ENCODE measurements around the gene HDAC9. TPM values are rescaled to one million over a fixed set of nuclear protein-coding genes. Genes with fewer than 3 reads are reported as not detected.

Gene HDAC9
- total RNA-seq, 1 experiment from 2014 or later: 7.7 TPM

GRCh38 chr7:18524248-18524647 lies 28.7 kb downstream of the HDAC9 start:
- H3K56ac ChIP-seq (ENCODE audit: insufficient read length, low read depth, low read length): no peak overlapping the region
- no peak overlapping the region for H2AFZ ChIP-seq (ENCODE audit: low read length)
- no peaks in the 10 kb centered on the region for H3K9me3 ChIP-seq (ENCODE audit: control insufficient read depth, low read depth, low read length)
- Mint-ChIP-seq H3K9me3 (no peaks in the 10 kb centered on the region), H3K4me3 (no peak overlapping the region), H3K27me3 (ENCODE audit: low read depth) (no peaks in the 10 kb centered on the region), H3K36me3 (ENCODE audit: insufficient read depth in 1 of 3, low read depth in 3 of 3) (no peaks in the 10 kb centered on the region), H3K4me1 (peaks cover 4 to 9% of the 10 kb centered on the region in 2 experiments; a peak in 3 of 4 replicates), H3K27ac (no peak overlapping the region)
- H2BK5ac ChIP-seq (ENCODE audit: insufficient read length, low read length): no peak overlapping the region
- no peak overlapping the region for H3K27ac ChIP-seq (ENCODE audit: insufficient read length, low read depth, low read length)
- H3K23ac ChIP-seq (ENCODE audit: insufficient read length, low read depth, low read length): no peak overlapping the region
- no peak overlapping the region for H3K18ac ChIP-seq (ENCODE audit: insufficient read length, low read depth, low read length)
- no peak overlapping the region for H2BK20ac ChIP-seq (ENCODE audit: low read depth, low read length, poor library complexity, severe bottlenecking)
- H2BK120ac ChIP-seq (ENCODE audit: low read depth, low read length, poor library complexity, severe bottlenecking): no peak overlapping the region
- no peak overlapping the region for H3K4ac ChIP-seq (ENCODE audit: low read depth, low read length)
- H3K79me2 ChIP-seq (ENCODE audit: insufficient read depth, low read length): no peaks in the 10 kb centered on the region
- no peak overlapping the region for H4K91ac ChIP-seq (ENCODE audit: insufficient read length, low read depth, low read length)
- H4K8ac ChIP-seq (replicated peaks; ENCODE audit: insufficient read length, low read depth, low read length): no peak overlapping the region
- no peak overlapping the region for H3T11ph ChIP-seq (ENCODE audit: low read length)
- H3K4me1 ChIP-seq (ENCODE audit: insufficient read depth, low read length): no peaks in the 10 kb centered on the region
- H3K27me3 ChIP-seq (ENCODE audit: insufficient read depth, low read length): no peaks in the 10 kb centered on the region
- no peak overlapping the region for H2BK12ac ChIP-seq (ENCODE audit: insufficient read length, low read depth, low read length)
- no peak overlapping the region for H3K9ac ChIP-seq (ENCODE audit: extremely low read depth, insufficient read length, low read length)
- no CpG with 5 or more reads among the region's 3 CpGs for WGBS (ENCODE audit: extremely low coverage, insufficient read length, low lambda C conversion rate)
- no peak overlapping the region for H2BK15ac ChIP-seq (ENCODE audit: low read depth, low read length)
- H4K20me1 ChIP-seq (ENCODE audit: control insufficient read depth, insufficient read depth, insufficient read length): no peaks in the 10 kb centered on the region
- no peak overlapping the region for H3K14ac ChIP-seq (ENCODE audit: insufficient read depth, low read length)
- no peaks in the 10 kb centered on the region for H3K23me2 ChIP-seq (ENCODE audit: insufficient read length, low read depth, low read length, poor library complexity, severe bottlenecking)
- no peak overlapping the region for H3K4me2 ChIP-seq (ENCODE audit: insufficient read depth, insufficient read length, low read length)
- no peak overlapping the region for H2AK5ac ChIP-seq (ENCODE audit: insufficient read length, low read length)
- H3K79me1 ChIP-seq (ENCODE audit: insufficient read depth, low read depth, low read length, poor library complexity, severe bottlenecking): no peaks in the 10 kb centered on the region
- H4K5ac ChIP-seq (ENCODE audit: insufficient read length, low read depth, low read length): no peak overlapping the region
- TF ChIP-seq CTCF (conservative IDR thresholded peaks at IDR 0.05): no peak
- DNase-seq: no peak

Data from H9 (cell line).